Fibroblast of pulmonary artery (primary cell): ENCODE measurements around the gene TMEM244.
"Not testable (repeated sequence)": the region's sequence is repeated elsewhere in the genome, so short reads cannot be mapped to it uniquely, and the experiment has no call there.

Experiments
- DNase-seq: peaks from one replicate; pipeline ENCODE4 v3.0.0-alpha.2; 2010; ENCODE audit warnings: low read depth
- H3K4me3 ChIP-seq: replicated peaks from 2 replicates; pipeline ENCODE4 v1.5.1; 2011; ENCODE audit warnings: low read depth, mild to moderate bottlenecking, control low read depth, low read length, moderate library complexity
- CTCF ChIP-seq: IDR thresholded peaks from 2 replicates; pipeline ENCODE4 v1.5.1; 2011; ENCODE audit warnings: mild to moderate bottlenecking, control low read depth, low read length, inconsistent platforms; ENCODE audit errors: missing control alignments

Gene TMEM244

GRCh38 chr6:129843573-129843972, 17.5 kb downstream of the TMEM244 start:
- TF ChIP-seq CTCF, result no peak
- H3K4me3 ChIP-seq, result no peak overlapping the region
- no peak for DNase-seq

GRCh38 chr6:129842881-129843409, 18.2 kb downstream of the TMEM244 start:
- no peak for DNase-seq
- TF ChIP-seq CTCF, result no peak

GRCh38 chr6:129842137-129842536, 19.0 kb downstream of the TMEM244 start:
- no peak for DNase-seq
- TF ChIP-seq CTCF, result no peak
- H3K4me3 ChIP-seq, result no peak overlapping the region

More at GRCh38 chr6:129842881-129843409, 18.2 kb downstream of the TMEM244 start:
- H3K4me3 ChIP-seq, result no peak overlapping the region

GRCh38 chr6:129839562-129839961, 21.6 kb downstream of the TMEM244 start:
- not testable (repeated sequence) for DNase-seq, H3K4me3 ChIP-seq

GRCh38 chr6:129835691-129836090, 25.4 kb downstream of the TMEM244 start:
- no peak for TF ChIP-seq CTCF
- no peak for DNase-seq

GRCh38 chr6:129832299-129832698, 28.8 kb downstream of the TMEM244 start:
- no peak for TF ChIP-seq CTCF
- H3K4me3 ChIP-seq, result no peak overlapping the region
- DNase-seq, result no peak

More at GRCh38 chr6:129835691-129836090, 25.4 kb downstream of the TMEM244 start:
- H3K4me3 ChIP-seq, result no peak overlapping the region

- TF ChIP-seq CTCF, result no peak
- no peak for DNase-seq
- H3K4me3 ChIP-seq, result no peak overlapping the region
These were observed 32.9 kb downstream of the TMEM244 start for GRCh38 chr6:129828229-129828628.
